ENCODE results near the gene LONP2.

The LONP2 gene

DNA sequence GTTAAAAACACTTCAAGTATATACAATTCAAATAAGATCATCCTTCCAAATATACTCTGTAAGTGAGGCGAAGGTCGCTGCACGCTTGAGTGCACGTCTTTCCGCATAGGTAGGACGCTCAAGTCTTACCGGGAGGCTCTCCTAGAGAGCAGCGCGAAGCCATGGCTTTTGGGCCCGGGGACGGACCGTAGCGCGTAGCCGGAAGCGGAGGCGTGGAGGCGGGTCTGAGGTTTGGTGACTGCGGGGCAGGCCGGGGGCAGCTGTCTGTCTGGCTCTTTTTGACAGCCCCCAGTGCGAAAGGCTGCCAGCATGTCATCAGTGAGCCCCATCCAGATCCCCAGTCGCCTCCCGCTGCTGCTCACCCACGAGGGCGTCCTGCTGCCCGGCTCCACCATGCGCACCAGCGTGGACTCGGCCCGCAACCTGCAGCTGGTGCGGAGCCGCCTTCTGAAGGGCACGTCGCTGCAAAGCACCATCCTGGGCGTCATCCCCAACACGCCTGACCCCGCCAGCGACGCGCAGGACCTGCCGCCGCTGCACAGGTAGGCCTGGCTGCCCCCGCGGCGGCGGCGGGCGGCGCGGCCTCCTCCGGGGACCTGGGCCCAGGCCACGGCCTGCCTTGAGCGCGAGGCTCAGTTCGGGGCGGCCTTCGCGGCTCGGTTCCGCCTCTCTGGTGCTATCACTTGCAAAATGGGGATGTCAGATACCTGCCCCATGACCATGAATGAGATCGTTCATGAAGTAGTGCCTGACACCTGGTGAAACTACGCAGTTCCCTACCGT is at the start of gene LONP2:
LONP2 (plus strand) TSS at position 221 of the 783 bp plus-strand sequence; CDS start at position 310, 89 bp downstream.
- peak; percentile 89 for DNase-seq (ENCODE audit: low spot score)

- DNase-seq (ENCODE audit: low spot score), result peak; percentile 6
These were observed 49.1 kb upstream of the LONP2 start for GRCh38 chr16:48194828-48195556.

GRCh38 chr16:48197294-48197693 is 46.8 kb upstream of the LONP2 start:
- peak; percentile 88 for DNase-seq (ENCODE audit: low spot score)

- no peak for DNase-seq (ENCODE audit: low spot score)
These were observed 42.4 kb upstream of the LONP2 start for GRCh38 chr16:48201515-48202201.

- peak; percentile 23 for DNase-seq (ENCODE audit: low spot score)
These were observed 39.9 kb upstream of the LONP2 start for GRCh38 chr16:48203974-48204824.

- no peak for DNase-seq (ENCODE audit: low spot score)
These were observed 39.3 kb upstream of the LONP2 start for GRCh38 chr16:48204825-48205151.

- DNase-seq (ENCODE audit: low spot score), result no peak
These were observed 37.4 kb upstream of the LONP2 start for GRCh38 chr16:48206594-48207242.

DNA sequence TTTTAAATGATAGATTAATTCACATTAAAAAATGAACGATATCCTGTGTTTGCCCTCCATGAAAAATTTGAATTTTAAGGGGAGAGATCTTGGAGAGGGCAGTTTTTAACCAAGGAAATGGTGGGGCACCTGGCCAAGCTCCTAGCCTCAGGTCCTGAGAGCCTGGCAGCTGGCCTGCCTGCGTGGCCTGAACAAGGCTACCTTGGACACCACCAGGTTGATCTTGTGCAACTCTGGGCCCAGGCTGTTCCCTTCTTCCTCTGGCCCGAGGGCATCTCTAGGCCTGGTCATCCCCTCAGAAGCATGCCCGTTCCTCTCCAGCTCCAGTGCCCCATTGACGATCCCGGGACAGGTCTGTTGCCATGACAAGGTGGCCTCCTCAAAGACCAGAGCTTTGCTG is 33.4 kb upstream of the LONP2 start:
- no peak for DNase-seq (ENCODE audit: low spot score)

DNA sequence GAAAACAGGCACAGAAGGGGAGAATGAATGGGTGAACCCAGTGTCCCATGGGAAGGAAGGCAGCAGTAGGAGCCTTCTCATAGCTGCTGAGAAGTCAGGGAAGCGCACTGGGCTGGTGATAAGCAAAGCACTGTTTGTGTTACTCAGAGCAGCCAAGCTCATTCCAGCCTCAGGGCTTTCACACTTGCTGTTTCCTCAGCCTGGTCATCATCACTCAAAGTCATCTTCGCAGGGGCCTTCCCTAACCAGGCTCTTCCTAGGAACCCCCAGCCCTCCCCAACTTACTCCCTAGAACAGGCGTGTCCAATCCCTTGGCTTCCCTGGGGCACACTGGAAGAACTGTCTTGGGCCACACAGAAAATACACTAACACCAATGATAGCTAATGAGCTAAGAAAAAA is 32.1 kb upstream of the LONP2 start:
- DNase-seq (ENCODE audit: low spot score), result no peak

GRCh38 chr16:48215738-48216137 is 28.4 kb upstream of the LONP2 start:
- DNase-seq (ENCODE audit: low spot score), result no peak

DNA sequence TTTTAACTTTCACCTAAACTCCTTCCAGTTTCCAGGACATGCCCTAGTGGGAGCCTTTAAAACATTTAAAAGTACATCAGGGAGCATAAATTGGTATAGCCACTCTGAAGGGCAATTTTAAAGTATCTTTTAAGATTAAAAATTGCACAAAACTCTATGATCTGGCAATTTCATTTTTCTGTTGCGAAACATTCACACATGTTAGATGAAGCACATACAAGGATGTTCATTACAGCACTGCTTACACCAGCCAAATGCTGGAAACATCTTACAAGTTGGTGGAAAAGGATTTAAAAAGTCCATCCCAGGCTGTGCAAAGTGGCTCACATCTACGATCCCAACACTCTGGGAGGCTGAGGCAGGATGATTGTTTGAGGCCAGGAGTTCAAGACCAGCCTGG is 26.4 kb upstream of the LONP2 start:
- no peak for DNase-seq (ENCODE audit: low spot score)

DNA sequence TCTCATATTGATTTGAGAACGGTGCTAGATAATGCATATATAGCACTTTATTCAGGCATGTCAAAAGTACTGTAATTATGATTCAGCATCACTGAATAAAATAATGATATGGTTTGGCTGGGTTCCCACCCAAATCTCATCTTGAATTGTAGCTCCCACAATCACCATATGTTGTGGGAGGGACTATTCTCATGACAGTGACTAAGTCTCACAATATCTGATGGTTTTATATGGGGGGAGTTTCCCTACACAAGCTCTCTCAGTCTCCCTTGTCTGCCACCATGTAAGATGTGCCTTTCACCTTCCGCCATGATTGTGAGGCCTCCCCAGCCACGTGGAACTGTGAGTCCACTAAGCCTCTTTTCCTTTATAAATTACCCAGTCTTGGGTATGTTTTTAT is 25.6 kb upstream of the LONP2 start:
- no peak for DNase-seq (ENCODE audit: low spot score)

GRCh38 chr16:48220891-48221290 is 23.2 kb upstream of the LONP2 start:
- DNase-seq (ENCODE audit: low spot score), result no peak

DNA sequence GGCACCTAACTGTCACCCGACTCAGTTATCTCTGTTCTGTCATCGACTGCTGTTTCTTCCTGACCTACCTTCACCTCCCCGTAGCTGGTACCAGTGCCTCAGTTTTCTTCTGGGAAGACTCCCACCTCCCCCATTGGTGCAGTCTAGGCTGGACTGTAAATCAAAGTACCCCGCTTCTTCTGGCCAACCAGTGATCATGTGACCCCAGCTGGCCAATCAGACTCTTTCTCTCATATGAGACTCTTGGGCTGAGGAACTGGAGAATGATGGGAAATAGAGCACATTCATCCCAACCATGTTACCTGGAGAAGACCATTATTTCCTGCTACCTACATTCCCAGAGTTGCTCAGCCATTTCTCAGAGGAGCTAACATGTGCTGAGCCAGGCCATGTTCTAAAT is 20.6 kb upstream of the LONP2 start:
- no peak for DNase-seq (ENCODE audit: low spot score)

DNA sequence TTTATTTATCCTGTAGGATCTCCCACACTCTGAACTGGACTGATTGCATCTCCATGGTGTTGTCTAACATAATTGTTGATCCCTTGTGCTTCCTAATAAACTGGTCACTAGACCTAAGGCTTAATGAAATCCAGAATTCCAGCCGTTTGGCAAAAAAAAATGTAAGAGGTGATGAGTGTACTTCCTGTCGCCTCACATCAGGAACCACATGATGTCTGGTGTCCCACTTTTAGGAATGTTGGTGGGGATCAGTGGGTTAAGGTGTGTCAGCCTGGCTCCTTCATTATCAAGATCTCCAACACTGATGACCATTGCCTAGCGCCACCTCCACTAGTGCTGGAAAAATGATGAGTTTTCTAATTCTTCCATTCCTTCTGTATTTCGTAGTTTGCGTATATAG is 18.6 kb upstream of the LONP2 start:
- DNase-seq (ENCODE audit: low spot score), result no peak

GRCh38 chr16:48231727-48232492 is 12.2 kb upstream of the LONP2 start:
- DNase-seq (ENCODE audit: low spot score), result no peak

DNA sequence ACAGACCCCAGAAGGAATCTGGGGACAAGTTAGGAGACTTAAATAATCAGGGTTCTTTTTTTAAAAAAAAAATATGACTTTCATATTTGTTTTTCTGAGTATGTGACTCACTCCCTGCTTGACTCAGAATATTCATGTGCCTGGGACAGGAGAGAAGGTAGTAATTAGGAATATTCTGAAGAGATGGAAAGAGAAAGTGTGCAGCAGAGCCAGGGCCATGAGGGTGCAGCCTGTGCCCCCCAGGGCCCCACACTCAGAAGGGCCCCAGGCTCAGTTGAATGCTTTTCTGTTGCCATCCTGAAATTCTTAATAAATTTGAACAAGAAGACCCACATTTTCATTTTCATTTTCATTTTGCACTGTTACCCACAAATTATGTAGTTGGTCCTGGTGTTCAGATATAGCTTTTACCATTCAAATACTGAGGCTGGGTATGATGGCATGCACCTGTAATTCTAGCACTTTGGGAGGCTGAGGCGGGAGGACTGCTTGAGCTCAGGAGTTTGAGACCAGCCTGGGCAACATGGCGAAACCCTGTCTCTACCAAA is 11.5 kb upstream of the LONP2 start:
- DNase-seq (ENCODE audit: low spot score), result no peak

DNA sequence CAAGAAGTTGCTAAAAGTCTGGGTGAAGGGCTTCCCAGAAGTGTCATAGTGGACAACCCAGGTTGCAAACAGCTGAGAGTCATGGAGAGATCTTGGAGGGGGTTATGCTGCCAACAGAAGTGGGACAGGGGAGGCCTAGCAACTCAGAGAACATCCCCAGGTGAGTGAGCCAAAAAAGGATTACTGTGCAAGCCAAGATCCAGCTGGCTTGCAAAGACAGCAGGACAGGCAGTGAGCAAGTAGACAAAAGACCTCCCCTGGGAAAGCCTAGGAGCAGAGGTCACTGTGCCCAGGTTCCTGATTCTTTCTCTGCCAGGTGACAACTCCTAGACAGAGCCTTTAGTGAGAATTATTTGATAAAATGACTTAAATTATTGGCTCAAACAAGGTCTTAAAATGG is 9.5 kb upstream of the LONP2 start:
- no peak for DNase-seq (ENCODE audit: low spot score)

GRCh38 chr16:48235058-48235555 is 9.0 kb upstream of the LONP2 start:
- no peak for DNase-seq (ENCODE audit: low spot score)

- DNase-seq (ENCODE audit: low spot score), result no peak
These were observed 8.5 kb upstream of the LONP2 start for GRCh38 chr16:48235556-48236136.
